AG04449 (cell line): Measurements from ENCODE around the gene LAPTM5.

ENCODE experiments used
- CTCF ChIA-PET: fragments of 350-600 bp; formaldehyde crosslinking; extraction: SDS; loops from one replicate; lab custom pipeline; 2021; ENCODE audit warnings: antibody characterized with exemption; lab: Yijun Ruan, JAX
- POLR2A ChIA-PET: fragments of 400-600, 350-600 bp; formaldehyde crosslinking; extraction: SDS; loops from one replicate; lab custom pipeline; 2020; ENCODE audit warnings: antibody characterized with exemption, inconsistent platforms; lab: Yijun Ruan, JAX
- DNase-seq: peaks from one replicate; pipeline ENCODE4 v3.0.0-alpha.2; 2010; ENCODE audit warnings: low read depth, low spot score
- H3K4me3 ChIP-seq: 2 replicates; pipeline ENCODE4 v1.5.1; 2011; ENCODE audit warnings: low read depth, mild to moderate bottlenecking, control low read depth, low read length
- TF ChIP-seq, protein P1 (sequence below): IDR thresholded peaks from one replicate; pipeline ENCODE4 v1.5.1; 2011; ENCODE audit warnings: mild to moderate bottlenecking, moderate library complexity, low read length, control low read depth, inconsistent platforms; ENCODE audit not compliant: insufficient read depth; ENCODE audit errors: missing control alignments

The LAPTM5 gene

DNA sequence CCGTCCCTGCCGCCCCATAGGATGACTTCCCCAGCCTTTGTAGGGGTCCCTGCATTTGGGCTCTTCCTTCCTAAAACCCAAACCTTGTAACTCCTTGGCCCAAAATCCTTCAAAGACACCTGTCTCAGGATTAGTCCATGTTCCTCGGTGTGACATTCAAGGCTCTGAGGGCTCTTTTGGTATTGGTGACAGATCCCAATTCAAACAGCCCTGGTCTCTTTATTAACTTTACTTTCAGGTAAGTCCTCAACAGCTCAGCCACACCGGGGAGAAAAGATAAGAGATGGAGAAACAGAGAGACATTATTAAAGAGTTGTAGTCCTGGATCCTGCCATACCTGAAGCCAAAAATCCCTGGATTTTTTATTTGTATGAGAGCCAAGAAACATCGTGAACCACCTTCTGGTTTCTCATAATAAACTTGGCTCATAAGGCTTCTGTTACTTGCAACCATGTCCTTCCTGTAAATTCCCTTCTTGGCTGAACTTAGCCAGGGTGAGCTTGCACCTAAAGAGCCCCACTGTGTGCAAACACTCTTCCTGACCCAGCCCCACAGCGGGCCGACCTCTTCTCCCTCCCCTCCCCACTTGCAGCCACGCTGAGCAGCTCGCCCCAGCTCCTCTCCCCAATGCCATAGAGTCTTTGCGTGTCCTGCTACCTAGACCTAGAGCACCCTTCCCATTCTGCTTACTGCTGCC lies 26.3 kb downstream of the LAPTM5 start:
- ChIA-PET POLR2A (no interaction called here), CTCF (interaction anchor here (0.8 to 19.4 kb wide), 4 partner anchors 11 to 180 kb away, joined by 3 to 943 read pairs (median 48); no protein-coding TSS in a partner anchor)
- DNase-seq: no peak
- no peak overlapping the region for H3K4me3 ChIP-seq
- TF ChIP-seq, protein P1, sequence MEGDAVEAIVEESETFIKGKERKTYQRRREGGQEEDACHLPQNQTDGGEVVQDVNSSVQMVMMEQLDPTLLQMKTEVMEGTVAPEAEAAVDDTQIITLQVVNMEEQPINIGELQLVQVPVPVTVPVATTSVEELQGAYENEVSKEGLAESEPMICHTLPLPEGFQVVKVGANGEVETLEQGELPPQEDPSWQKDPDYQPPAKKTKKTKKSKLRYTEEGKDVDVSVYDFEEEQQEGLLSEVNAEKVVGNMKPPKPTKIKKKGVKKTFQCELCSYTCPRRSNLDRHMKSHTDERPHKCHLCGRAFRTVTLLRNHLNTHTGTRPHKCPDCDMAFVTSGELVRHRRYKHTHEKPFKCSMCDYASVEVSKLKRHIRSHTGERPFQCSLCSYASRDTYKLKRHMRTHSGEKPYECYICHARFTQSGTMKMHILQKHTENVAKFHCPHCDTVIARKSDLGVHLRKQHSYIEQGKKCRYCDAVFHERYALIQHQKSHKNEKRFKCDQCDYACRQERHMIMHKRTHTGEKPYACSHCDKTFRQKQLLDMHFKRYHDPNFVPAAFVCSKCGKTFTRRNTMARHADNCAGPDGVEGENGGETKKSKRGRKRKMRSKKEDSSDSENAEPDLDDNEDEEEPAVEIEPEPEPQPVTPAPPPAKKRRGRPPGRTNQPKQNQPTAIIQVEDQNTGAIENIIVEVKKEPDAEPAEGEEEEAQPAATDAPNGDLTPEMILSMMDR: no peak

DNA sequence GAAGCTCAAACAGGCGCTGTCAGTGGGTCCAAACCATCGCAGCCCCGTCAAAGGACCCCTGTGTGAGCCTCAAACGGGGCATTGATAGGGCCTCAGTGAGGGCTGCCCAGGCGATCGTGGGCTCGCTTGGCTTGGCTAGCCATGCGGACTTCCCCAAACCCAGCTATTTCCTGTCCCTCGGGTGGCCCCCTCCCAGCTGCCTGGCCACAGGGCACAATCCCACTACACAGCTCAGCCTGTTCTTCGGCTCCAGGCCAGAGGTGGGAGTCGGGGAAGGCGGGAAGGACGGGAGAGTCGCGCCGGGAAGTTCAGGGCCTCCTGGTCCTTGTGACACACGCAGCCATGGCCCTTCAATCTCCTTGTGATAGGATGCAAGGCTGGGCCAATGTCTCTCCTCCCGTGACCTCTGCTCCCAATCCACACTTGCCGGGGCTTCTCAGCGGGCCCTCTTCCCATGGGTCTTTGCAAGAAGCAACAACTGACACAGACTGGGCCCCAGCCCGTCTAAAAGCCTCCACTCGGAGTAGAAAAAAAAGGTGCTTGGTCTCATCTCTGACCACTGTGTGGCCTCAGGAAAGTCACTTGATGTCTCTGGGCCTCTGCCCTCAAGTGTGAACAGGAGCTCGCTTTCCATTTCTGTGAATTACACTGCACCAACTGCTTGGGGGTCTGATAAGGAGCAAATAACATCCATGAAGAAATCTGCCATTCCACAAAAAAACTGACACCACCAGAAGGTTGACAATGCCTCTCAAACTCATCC lies 27.0 kb downstream of the LAPTM5 start:
- POLR2A ChIA-PET: interaction anchor here (1.0 kb wide), 1 partner anchor 49 kb away, joined by 4 read pairs; no protein-coding TSS in a partner anchor
- no peak overlapping the region for H3K4me3 ChIP-seq

DNA sequence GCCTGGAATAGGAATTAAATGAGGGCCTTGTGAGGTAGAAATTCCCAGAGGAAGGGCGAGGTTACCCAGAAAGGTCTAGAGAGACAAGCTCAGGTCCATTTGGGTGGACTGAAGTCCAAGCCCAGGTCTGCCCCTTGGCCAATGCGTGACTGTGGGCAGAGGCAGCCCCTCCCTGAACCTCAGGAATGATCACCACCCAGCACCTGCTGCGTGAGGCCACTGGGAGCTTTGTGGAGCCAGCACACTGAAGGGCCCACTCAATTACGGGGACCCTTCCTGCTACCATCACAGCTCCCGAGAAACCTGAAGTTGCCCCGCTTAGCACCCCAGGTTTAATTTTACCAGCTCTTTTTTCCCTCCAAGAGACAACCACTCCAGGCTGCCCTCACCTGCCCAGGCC lies 27.7 kb downstream of the LAPTM5 start:
- POLR2A ChIA-PET: interaction anchor here (0.6 to 1.0 kb wide), 2 partner anchors 20 to 49 kb away, joined by 3 to 4 read pairs; no protein-coding TSS in a partner anchor

More for the DNA sequence above, 27.0 kb downstream of the LAPTM5 start:
- CTCF ChIA-PET: interaction anchor here (0.8 to 19.4 kb wide), 7 partner anchors 11 to 181 kb away, joined by 3 to 943 read pairs (median 4); no protein-coding TSS in a partner anchor
- TF ChIP-seq, protein P1: no peak
- DNase-seq: no peak

DNA sequence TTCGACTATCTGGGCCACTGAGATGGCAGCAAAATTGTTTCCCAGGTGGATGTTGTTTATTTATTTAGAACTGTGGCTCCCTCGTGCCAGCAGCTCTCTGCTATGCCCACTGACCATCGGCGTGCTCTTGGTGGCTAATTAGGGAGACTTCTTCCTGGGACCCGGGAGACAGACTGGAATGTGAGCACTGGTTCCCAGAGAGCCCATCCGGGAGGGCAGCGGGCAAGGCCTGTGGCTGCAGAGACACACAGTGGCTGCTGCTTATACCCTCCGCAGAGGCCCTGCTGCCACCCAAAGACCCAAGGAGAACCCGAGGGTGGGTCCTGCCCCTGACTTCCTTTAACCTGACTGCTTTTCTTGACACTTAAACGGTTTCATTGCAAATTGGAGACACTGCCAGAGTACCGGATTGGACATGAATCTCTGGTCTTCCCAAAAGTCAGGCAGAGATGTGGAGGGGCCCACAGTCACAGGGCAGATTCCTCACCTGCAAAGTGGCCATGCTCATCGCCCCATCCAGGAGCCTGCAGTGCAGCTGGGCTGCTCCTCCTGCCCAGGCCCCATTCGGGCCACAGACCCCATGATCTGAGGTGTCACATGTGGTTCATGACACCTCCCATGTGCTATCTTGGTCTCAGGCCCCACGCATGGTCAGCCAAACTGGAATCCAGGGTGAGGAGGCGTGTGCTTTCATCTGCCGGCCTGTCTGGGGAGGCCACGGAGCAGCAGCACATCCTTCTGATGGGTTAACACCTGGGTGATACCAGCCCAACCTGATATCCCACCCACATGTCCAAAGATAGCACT lies 28.5 kb downstream of the LAPTM5 start:
- TF ChIP-seq, protein P1: no peak
- DNase-seq: no peak
- CTCF ChIA-PET: interaction anchor here (0.7 to 19.4 kb wide), 8 partner anchors 9 to 185 kb away, joined by 3 to 943 read pairs (median 8); no protein-coding TSS in a partner anchor
- H3K4me3 ChIP-seq: no peak overlapping the region
- POLR2A ChIA-PET: interaction anchor here (0.6 to 1.9 kb wide), 2 partner anchors 21 to 33 kb away, joined by 3 to 5 read pairs; no protein-coding TSS in a partner anchor

More for the DNA sequence above, 27.7 kb downstream of the LAPTM5 start:
- H3K4me3 ChIP-seq: no peak overlapping the region
- TF ChIP-seq, protein P1: no peak
- no peak for DNase-seq
- CTCF ChIA-PET: interaction anchor here (1.1 to 19.4 kb wide), 5 partner anchors 10 to 181 kb away, joined by 3 to 943 read pairs (median 4); no protein-coding TSS in a partner anchor

DNA sequence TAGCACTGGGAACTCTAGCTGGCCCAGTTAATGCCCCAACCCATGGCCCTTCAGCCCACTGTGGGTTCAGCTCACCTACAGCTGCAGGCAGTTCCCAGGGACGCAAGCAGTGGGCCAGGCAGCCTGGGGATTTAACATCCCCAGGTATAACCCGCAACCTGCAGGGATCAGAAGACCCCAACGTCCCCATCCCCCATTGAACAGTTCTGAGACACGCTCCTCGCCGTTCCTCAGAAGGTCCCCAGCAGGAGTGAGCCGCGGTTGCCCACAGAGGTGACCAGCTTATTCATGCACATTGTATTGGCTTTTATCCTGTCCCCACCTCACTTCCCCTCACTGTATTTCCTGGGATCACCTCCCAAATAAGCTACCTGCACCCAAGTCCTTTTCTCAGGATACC lies 29.2 kb downstream of the LAPTM5 start:
- no peak overlapping the region for H3K4me3 ChIP-seq
- ChIA-PET POLR2A (interaction anchor here (0.6 to 1.9 kb wide), 3 partner anchors 10 to 229 kb away, joined by 3 to 5 read pairs (median 4); no protein-coding TSS in a partner anchor), CTCF (interaction anchor here (0.7 to 19.4 kb wide), 9 partner anchors 8 to 200 kb away, joined by 3 to 943 read pairs (median 3); no protein-coding TSS in a partner anchor)
- no peak for DNase-seq
- TF ChIP-seq, protein P1: no peak
